Medulla oblongata (tissue), 1 donor: ENCODE data around the gene SLC47A2.
"Not testable (repeated sequence)": the region's sequence is repeated elsewhere in the genome, so short reads cannot be mapped to it uniquely, and the experiment has no call there.

Experiments
- DNase-seq: peaks from one replicate; pipeline ENCODE4 v3.0.0-alpha.2; 2015; ENCODE audit errors: extremely low spot score

Gene SLC47A2

GRCh38 chr17:19716108-19717030 lies at the start of gene SLC47A2:
TSS of gene SLC47A2 (minus strand) at chr17:19716584. CDS start at chr17:19716555, 29 bp downstream.
- peak; percentile 70 for DNase-seq

GRCh38 chr17:19766016-19766415 lies 49.6 kb upstream of the SLC47A2 start:
- no peak for DNase-seq

- DNase-seq: not testable (repeated sequence)
Measured at GRCh38 chr17:19763991-19764390, 47.6 kb upstream of the SLC47A2 start.

GRCh38 chr17:19763416-19763815 lies 47.0 kb upstream of the SLC47A2 start:
- no peak for DNase-seq

- peak; percentile 58 for DNase-seq
Measured at GRCh38 chr17:19762515-19762961, 46.2 kb upstream of the SLC47A2 start.

GRCh38 chr17:19760746-19761145 lies 44.4 kb upstream of the SLC47A2 start:
- no peak for DNase-seq

- DNase-seq: no peak
Measured at GRCh38 chr17:19759568-19760549, 43.5 kb upstream of the SLC47A2 start.

GRCh38 chr17:19757536-19758180 lies 41.3 kb upstream of the SLC47A2 start:
- DNase-seq: no peak

- DNase-seq: no peak
Measured at GRCh38 chr17:19756546-19756945, 40.2 kb upstream of the SLC47A2 start.

- DNase-seq: no peak
Measured at GRCh38 chr17:19755821-19756510, 39.6 kb upstream of the SLC47A2 start.

- no peak for DNase-seq
Measured at GRCh38 chr17:19755392-19755791, 39.0 kb upstream of the SLC47A2 start.

- peak; percentile 80 for DNase-seq
Measured at GRCh38 chr17:19753661-19754463, 37.5 kb upstream of the SLC47A2 start.

- DNase-seq: peak; percentile 80
Measured at GRCh38 chr17:19753051-19753509, 36.7 kb upstream of the SLC47A2 start.

GRCh38 chr17:19752216-19753050 lies 36.0 kb upstream of the SLC47A2 start:
- DNase-seq: peak; percentile 41

- no peak for DNase-seq
Measured at GRCh38 chr17:19750835-19751234, 34.5 kb upstream of the SLC47A2 start.

GRCh38 chr17:19750020-19750572 lies 33.7 kb upstream of the SLC47A2 start:
- no peak for DNase-seq

- DNase-seq: no peak
Measured at GRCh38 chr17:19748807-19749193, 32.4 kb upstream of the SLC47A2 start.

GRCh38 chr17:19747829-19748806 lies 31.7 kb upstream of the SLC47A2 start, which contains the start of gene ALDH3A1:
TSS of gene ALDH3A1 (minus strand) at chr17:19748298. CDS start at chr17:19745129, 3,169 bp downstream.
- no peak for DNase-seq
